ENCODE results near the gene RIPOR1.

RIPOR1 gene

GRCh38 chr16:67562918-67563707 is 34.5 kb downstream of the RIPOR1 start:
- H3K4me1 ChIP-seq, result no peaks in the 10 kb centered on the region
- no peaks in the 10 kb centered on the region for H3K27me3 ChIP-seq
- peak; percentile 82 for DNase-seq

GRCh38 chr16:67563708-67564468 is 35.3 kb downstream of the RIPOR1 start:
- no peak for TF ChIP-seq CTCF (IDR thresholded peaks at IDR 0.05; ENCODE audit: low read depth, low read length)
- Histone ChIP-seq H3K4me3 (ENCODE audit: low read depth, low read length) (peak overlapping the region; percentile 95), H3K36me3 (peaks cover 4% of the 10 kb centered on the region; the same call in 1 of the 2 replicates), H3K4me1 (no peaks in the 10 kb centered on the region), H3K27me3 (no peaks in the 10 kb centered on the region), H3K9me3 (no peaks in the 10 kb centered on the region)
- DNase-seq, result no peak

More at GRCh38 chr16:67562918-67563707, 34.5 kb downstream of the RIPOR1 start:
- H3K36me3 ChIP-seq, result peaks cover 4% of the 10 kb centered on the region; the same call in 1 of the 2 replicates
- peak; percentile 26 for TF ChIP-seq CTCF (IDR thresholded peaks at IDR 0.05; ENCODE audit: low read depth, low read length)
- no peaks in the 10 kb centered on the region for H3K9me3 ChIP-seq
- peak overlapping the region; percentile 95 for H3K4me3 ChIP-seq (ENCODE audit: low read depth, low read length)

- no peaks in the 10 kb centered on the region for H3K27me3 ChIP-seq
- no peak overlapping the region for H3K4me3 ChIP-seq (ENCODE audit: low read depth, low read length)
- H3K36me3 ChIP-seq, result peaks cover 4% of the 10 kb centered on the region; the same call in 1 of the 2 replicates
- H3K4me1 ChIP-seq, result no peaks in the 10 kb centered on the region
- DNase-seq, result no peak
- no peaks in the 10 kb centered on the region for H3K9me3 ChIP-seq
- TF ChIP-seq CTCF (IDR thresholded peaks at IDR 0.05; ENCODE audit: low read depth, low read length), result no peak
These were observed 37.0 kb downstream of the RIPOR1 start for GRCh38 chr16:67565470-67566100.

GRCh38 chr16:67571464-67571863 is 42.8 kb downstream of the RIPOR1 start:
- H3K4me3 ChIP-seq (ENCODE audit: low read depth, low read length), result no peak overlapping the region
- no peaks in the 10 kb centered on the region for H3K27me3 ChIP-seq
- H3K9me3 ChIP-seq, result no peaks in the 10 kb centered on the region
- peaks cover 4% of the 10 kb centered on the region; the same call in 1 of the 2 replicates for H3K4me1 ChIP-seq
- peaks cover 43% of the 10 kb centered on the region for H3K36me3 ChIP-seq
- DNase-seq, result no peak
- TF ChIP-seq CTCF (IDR thresholded peaks at IDR 0.05; ENCODE audit: low read depth, low read length), result no peak

GRCh38 chr16:67571981-67572431 is 43.4 kb downstream of the RIPOR1 start:
- Histone ChIP-seq H3K36me3 (peaks cover 43% of the 10 kb centered on the region), H3K4me1 (peaks cover 4% of the 10 kb centered on the region; the same call in 1 of the 2 replicates)

More at GRCh38 chr16:67571981-67572431, 43.4 kb downstream of the RIPOR1 start:
- TF ChIP-seq CTCF (IDR thresholded peaks at IDR 0.05; ENCODE audit: low read depth, low read length), result no peak
- Histone ChIP-seq H3K27me3 (no peaks in the 10 kb centered on the region), H3K9me3 (no peaks in the 10 kb centered on the region), H3K4me3 (ENCODE audit: low read depth, low read length) (no peak overlapping the region)
- DNase-seq, result no peak
